ENCODE measurements around the gene FAM120AOS.

Gene FAM120AOS

DNA sequence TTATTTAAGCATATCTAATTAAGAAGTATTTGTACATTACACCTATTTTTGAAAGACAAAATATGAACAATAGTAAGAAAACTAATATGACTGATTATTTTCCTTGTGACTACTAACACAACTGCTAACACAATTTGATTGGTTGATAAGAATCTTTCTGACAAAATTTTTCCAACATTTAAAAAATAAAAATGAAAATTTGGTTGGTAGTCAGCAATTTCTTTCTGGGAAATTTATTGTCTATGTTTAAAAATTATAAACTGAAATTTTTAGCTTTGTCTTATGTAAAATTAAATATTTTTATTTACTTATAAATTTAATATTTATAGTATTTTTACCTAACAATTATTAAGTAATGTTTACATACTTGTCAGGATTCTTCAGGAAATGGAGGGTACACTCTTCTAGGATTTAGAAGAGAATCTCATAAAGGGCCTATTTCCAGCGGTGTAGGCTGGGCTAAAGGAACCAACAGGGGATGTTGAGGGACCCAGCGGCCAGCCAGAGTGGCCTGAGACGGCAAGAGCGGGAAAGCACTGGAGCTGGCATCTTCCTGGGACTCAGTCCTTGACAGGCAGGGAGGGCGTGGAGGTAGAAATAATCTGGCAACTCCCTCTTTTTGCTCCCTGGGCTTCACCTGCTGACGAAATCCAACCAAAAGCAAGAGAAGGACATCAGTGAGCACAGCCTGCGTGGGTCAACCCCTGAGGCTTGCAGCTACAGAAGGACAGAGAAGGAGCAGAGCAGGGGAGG, 16.6 kb downstream of the FAM120AOS start:
- DNase-seq: no peak

DNA sequence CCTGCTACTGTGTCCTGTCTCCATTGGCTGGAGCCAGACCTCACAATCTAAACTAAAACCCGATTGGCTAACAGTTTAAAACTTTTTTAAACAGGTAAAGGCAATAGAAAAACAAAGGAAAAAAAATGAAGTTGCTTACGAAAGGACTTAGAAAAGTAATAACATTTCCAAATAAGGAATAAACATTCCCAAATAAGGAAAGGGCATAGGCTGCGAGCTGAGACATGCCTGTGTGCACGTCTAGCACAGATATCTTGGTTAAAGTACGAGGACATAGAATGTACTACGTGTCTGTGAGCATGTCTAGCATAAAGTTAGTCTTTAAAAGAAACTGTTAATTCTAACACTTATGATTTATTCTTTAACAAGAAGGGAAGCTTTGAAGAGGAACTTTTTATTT, 17.2 kb downstream of the FAM120AOS start:
- DNase-seq: no peak

DNA sequence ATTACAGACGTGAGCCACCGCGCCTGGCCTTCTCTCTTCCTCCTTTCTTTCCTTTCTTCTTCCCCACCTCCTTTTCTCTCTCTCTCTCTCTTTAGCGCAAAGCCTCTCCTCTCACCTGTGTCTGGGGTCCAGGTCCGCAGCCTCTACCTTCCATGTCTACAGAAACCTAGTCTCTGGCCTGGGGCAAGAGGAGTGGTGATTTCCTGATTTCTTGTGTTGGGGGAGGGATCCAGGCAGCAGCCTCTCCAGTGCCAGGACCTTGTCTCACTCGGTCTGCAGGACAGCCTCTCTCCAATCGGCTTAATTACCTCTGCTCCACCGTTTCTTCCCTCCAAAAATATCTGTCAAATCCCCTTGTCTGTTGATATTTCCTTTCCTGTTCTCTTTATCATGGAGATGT, 18.0 kb downstream of the FAM120AOS start:
- DNase-seq: no peak

DNA sequence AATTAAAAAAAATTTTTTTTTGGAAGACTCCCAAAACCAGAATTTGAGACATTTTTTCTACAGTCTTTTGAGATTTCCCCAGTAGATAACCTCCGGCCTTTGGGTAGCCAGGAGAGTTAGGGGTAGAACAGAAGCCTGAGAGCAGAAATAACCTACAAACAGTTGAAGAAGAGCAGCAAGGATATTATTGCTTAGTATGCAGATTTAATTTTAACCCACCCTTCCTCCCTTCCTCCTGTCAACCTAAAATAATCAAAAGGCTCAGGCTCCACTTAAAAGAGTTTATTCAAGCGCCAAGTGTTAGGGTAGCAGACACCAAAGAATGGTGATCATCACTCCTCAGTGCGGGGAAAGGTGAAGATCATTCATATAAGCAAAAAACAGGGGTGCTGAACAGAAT, 19.3 kb downstream of the FAM120AOS start:
- no peak for DNase-seq

DNA sequence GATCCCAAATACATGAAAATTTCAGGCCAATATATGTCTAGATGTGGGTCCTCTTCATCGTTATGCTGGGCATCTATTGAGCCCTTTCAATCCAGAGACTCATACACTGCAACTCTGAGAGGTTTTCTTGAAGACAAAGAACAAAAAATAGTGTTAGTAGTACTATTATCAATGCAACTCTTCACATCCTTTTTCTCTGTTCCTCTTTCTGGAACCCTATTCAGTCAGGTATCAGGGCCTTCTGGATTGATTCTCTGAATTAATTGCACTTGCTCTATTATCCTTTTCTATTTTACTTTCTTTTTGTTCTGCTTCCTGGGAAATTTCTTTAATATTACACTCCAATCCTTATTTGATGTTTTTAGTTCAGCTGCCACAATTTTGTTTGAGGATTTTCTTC, 20.4 kb downstream of the FAM120AOS start:
- DNase-seq: no peak

DNA sequence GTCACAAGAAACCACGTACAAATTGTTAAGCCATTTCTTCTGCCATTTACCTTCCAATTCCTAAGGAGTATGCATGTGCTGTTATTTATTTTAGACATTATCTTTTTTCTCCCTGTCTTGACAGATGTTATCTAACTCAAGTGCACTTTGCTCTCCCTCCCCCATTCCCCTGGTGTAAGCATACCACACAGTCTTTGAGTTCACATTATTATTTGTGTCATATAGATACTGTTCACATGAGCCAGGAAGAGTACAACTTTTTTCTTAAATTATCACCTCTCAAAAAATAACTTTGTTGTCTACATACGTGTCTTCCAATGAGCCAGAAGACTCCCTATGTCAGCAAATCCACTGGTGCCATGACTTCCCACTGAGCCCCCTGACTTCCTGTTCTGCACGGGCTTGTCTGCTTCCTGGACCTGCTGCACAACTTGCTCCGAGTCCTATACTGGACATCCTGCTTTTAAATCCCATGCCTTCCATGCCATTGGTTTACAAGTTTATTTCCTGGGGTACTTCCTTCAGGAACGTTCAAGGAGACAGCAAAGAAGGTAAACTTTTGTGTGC, 21.8 kb downstream of the FAM120AOS start:
- no peak for DNase-seq

DNA sequence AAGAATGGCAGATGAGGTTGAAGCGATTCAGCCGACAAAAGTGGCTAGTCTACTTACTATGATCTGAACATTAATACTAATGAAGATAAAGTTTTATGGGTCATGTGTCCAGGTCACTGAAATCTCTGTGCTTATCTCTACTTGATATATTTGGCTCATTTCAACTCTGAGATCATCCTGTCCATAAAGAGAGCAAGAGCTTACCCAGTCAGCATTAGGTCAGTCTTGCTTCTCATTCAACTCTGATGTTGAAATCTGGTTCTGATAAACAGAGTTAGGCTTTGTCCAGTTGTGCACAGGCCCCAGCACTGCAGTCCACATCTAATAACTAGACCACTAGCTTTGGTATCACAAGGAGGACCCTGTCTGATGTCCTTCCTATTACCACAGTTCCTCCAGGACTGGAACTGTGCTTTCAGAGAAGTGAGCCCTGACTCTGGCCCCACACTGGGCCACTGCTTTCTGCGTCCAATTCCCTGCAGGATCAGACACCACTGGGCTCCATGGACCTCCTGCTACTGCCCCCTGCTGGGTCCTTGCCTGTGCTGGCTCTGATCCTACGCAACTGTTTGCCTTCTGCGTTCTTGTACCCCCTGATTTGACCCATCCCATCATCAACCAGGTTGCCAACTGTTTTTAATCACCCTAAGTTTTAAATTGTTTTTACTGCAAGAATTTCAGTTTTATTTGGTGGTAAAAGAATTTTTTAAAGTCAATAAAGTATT, 25.6 kb downstream of the FAM120AOS start:
- DNase-seq: no peak

DNA sequence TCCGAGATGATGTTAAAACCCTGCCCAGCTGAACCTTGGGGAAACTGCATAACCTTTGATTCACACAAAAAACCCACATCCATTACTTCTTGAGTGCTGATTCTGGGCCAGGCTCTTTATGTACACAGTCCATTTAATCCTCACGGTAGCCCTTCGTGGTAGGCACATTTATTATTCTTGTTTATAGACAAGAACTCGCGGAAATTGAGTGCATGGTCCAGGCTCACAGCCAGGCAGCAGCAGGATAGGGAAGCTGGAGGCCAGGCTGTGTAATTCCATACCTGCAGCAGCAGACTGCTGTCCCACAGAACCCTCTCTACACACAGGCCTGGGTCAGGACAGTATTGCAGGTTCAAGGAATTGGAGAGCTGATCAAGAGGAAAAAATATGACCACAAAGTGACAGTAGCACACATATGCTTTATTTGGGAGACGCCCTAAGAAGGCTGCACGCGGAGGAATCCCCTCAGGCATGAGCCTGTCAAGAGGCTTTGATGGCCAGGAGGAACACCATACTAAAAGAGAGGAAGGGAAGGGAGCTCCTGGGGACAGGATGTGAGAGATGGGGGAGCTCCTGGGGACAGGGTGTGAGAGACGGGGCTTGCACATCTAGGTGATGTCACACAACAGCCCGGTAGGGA, 30.3 kb downstream of the FAM120AOS start:
- peak; percentile 15 for DNase-seq

DNA sequence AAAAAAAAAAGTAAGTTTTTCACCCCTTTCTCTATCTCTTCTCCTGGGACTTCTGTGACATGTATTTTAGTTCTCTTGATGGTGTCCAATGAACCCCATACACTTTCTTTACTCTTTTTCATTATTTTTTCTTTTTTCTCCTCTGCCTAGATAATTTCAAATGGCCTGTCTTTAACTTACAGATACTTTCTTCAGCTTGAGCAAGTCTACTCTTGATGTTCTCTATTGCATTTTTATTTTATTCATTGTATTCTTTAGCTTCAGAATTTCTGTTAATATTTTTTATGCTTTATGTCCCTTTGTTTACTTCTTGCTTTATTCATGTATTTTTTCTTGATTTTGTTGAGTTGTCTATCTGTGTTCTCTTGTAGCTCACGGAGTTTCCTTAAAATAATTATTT, 34.4 kb downstream of the FAM120AOS start:
- DNase-seq: no peak

DNA sequence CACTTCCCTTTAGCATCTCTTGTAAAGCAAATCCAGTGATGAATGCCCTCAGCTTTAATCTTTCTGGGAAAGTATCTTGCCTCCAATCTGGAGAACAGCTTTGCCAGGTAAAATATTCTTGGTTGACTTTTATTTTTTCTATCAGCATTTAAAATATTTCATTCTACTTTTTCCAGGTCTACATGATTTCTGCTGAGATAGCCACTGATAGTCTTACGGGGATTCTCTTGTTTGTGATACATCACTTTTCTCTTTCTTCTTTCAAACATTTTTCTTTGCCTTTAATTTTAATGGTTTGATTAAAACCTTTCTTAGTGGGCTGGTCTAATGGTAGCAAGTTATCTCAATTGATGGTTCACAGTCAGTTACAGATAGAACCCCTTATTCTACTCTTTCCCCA, 35.8 kb downstream of the FAM120AOS start:
- DNase-seq: no peak

DNA sequence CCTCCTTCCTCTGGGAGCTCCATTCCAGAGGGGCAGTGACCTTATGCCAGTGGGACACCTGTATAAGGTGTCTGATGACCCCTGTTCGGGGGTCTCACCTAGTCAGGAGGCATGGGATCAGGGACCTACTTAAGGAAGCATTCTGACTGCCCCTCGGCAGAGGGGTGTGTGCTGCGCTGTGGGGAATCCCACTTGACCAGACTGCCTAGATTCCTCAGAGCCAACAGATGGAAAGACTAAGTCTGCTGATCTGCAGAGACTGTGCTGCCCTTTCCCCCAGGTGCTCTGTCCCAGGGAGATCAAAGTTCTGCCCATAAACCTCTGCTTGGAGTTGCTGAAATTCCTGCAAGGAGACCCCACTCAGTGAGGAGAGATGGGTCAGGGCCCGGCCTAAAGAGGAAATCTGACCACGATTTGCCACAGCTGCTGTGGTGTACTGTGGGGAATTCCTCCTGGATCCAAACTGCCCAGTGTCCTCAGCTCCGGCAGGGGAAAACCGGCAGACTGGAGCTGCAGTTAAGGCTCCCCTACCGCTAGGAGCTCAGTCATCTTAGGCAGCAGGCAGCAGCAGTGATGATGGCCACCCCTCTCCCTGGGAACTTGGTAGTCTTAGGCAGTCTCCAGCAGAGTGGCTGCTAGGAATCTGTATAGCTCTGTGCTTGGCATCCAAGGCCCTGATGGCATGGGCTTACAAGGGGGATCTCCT, 36.7 kb downstream of the FAM120AOS start:
- DNase-seq: no peak

DNA sequence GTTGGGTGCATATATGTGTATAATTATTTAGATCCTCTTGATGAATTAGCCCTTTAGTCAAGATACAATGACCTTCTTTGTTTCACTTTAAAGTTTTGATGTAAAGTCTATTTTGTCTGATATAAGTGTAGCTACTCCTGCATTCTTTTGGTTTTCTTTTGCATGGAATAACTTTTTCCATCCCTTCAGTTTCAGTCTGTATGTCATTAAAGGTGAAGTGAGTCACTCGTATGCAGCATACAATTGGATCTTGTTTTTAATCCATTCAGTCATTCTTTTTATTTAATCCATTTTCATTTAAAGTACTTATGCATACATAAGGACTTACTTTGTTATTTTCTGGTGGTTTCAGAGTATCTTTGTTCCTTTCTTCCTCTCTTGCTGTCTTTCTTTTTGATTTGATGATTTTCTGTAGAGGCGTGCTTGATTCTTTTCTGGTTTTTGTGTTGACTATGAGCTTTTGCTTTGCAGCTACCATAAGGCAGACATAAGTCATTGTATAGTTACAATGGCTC, 38.1 kb downstream of the FAM120AOS start:
- DNase-seq: no peak

DNA sequence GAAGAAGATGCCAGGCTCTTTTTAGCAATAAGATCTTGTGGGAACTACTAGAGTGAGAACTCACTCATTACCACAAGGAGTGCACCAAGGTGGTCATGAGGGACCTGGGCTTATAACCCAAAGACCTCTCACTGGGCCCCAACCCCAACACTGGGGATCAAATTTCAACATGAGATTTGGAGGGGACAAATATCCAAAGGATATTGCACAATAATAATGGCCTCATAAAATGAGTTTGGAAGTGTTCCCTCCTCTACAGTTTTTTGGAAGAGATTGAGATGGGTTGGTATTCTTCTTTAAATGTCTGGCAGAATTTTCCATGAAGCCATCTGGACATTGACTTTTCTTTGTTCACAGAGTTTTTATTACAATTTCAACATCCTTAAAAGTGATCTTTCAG, 39.9 kb downstream of the FAM120AOS start:
- DNase-seq: no peak

DNA sequence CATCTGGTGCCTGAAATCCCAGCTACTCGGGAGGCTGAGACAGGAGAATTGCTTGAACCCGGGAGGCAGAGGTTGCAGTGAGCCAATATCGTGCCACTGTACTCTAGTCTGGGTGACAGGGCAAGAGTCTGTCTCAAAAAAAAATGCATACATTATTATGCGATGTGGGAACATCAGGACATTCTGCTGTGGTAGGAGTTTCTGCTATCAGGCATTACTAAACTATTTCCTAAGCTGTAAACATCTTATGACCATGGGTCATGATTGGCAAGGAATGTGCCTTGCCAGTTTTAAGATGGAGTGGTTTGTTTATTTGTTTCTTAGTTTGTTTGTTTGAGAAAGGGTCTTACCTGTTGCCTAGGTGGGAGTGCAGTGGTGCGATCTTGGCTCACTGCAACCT, 47.0 kb downstream of the FAM120AOS start:
- DNase-seq: no peak

DNA sequence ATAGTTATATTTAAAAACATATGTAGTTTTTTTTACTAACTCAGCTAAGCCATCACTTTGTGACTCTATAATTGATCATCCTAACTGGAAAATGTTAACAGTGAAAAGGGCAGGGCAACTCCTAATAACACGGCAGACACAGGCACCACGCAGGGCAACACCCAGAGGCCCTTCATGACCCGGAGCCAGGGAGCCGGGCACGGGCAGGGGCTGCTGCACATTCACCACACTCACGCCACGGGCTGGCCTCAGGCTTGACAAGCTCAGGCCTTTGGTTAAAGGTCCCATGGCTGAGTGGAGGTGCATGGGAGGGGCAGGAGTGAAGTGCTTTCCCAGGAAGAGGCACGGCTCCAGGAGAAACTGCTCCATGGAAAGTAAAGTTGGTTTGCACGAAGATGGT, 54.9 kb downstream of the FAM120AOS start:
- DNase-seq: no peak

DNA sequence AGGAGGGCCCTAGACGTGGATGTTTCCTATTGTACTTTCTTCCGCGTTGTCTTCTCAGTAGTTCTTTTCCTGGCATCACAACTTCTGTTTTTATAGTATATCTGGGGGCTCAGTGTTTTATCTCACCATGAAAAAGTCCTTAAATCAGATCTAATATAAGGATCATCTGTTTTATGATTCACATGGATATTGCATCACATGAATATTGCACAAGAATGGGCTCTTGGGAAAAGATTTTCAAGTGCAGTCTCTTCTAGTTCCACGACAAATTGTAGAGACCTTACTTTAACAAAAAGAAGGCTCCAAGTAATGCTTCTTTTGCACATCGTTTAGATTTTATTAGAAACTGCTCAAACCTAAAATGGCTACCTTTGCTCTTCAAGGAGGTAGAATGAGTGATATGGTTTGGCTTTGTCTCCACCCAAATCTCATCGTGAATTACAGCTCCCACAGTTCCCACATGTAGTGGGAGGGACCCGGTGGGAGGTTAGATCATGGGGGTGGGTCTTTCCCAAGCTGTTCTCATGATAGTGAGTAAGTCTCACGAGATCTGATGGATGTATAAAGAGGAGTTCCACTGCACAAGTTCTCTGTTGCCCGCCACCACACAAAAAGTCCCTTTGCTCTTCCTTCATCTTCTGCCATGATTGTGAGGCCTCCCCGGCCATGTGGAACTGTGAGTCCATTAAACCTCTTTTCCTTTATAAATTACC, 55.6 kb downstream of the FAM120AOS start:
- no peak for DNase-seq
